Limb (tissue), 2 donors: ENCODE results near the gene KIN.
"Not testable (repeated sequence)": the region's sequence is repeated elsewhere in the genome, so short reads cannot be mapped to it uniquely, and the experiment has no call there.

Experiments used
- DNase-seq, 2 donors: peaks; one replicate each; pipeline ENCODE4 v3.0.0-alpha.2; 2016; ENCODE audit errors: extremely low spot score in 2 of 2

The KIN gene

GRCh38 chr10:7738536-7739407, 49.0 kb downstream of the KIN start:
- no peak for DNase-seq

GRCh38 chr10:7734821-7735220, 53.0 kb downstream of the KIN start:
- no peak for DNase-seq

GRCh38 chr10:7722927-7723529, 64.8 kb downstream of the KIN start:
- DNase-seq = no peak

- no peak for DNase-seq
Observed at GRCh38 chr10:7720478-7720877, 67.3 kb downstream of the KIN start.

- DNase-seq = no peak
Observed at GRCh38 chr10:7718685-7719084, 69.1 kb downstream of the KIN start.

GRCh38 chr10:7717767-7718166, 70.0 kb downstream of the KIN start:
- DNase-seq = no peak

GRCh38 chr10:7715515-7715914, 72.3 kb downstream of the KIN start:
- no peak for DNase-seq

GRCh38 chr10:7711075-7711474, 76.7 kb downstream of the KIN start:
- not testable (repeated sequence) for DNase-seq

GRCh38 chr10:7710446-7710845, 77.3 kb downstream of the KIN start:
- DNase-seq = no peak

- DNase-seq = no peak
Observed at GRCh38 chr10:7708832-7709231, 79.0 kb downstream of the KIN start.

GRCh38 chr10:7707858-7708622, 79.8 kb downstream of the KIN start:
- no peak for DNase-seq

- DNase-seq = no peak
Observed at GRCh38 chr10:7707102-7707501, 80.7 kb downstream of the KIN start.

GRCh38 chr10:7706534-7707073, 81.2 kb downstream of the KIN start:
- no peak for DNase-seq

- DNase-seq = no peak
Observed at GRCh38 chr10:7705341-7705740, 82.5 kb downstream of the KIN start.

- no peak for DNase-seq
Observed at GRCh38 chr10:7704071-7705016, 83.4 kb downstream of the KIN start.

GRCh38 chr10:7703140-7703539, 84.7 kb downstream of the KIN start, which contains the start of gene ITIH2:
Gene ITIH2, plus strand, starts transcription at chr10:7703316. Its CDS starts 119 bp downstream, at chr10:7703435.
- no peak for DNase-seq

GRCh38 chr10:7702288-7702812, 85.4 kb downstream of the KIN start:
- no peak for DNase-seq

GRCh38 chr10:7701158-7701742, 86.5 kb downstream of the KIN start:
- DNase-seq = no peak
